K562 (cell line): ENCODE measurements around the gene TLE6. TPM values are rescaled to one million over a fixed set of nuclear protein-coding genes. Genes with fewer than 3 reads are reported as not detected.

ENCODE experiments used
- ATAC-seq: fragments of 200-7000 bp; cut with Tn5 transposase; 3 replicates; pipeline ENCODE4 v1.9.1; 2020; ENCODE audit warnings: moderate library complexity
- BruUV-seq: library from RNA; stranded (reverse); fragments of 400-500 nt; replicated peaks from 2 replicates; lab custom pipeline; 2021; lab: Mats Ljungman, UMichigan
- CTCF ChIA-PET: fragments of 300-600 bp; formaldehyde crosslinking; extraction: SDS; loops from one replicate; lab custom pipeline; 2021; ENCODE audit warnings: low intra/inter-chr PET ratio; lab: Yijun Ruan, JAX
- POLR2A ChIA-PET: fragments of 300-600, 350-650 bp; sonication (Branson Sonifier 250); formaldehyde crosslinking; extraction: SDS; loops from one replicate; lab custom pipeline; 2021; ENCODE audit warnings: antibody characterized with exemption, inconsistent platforms; lab: Yijun Ruan, JAX
- DNase-seq, 4 experiments: peaks; one replicate each; pipeline versions ENCODE4 v3.0.0 to v3.0.0-alpha.2; 2011 to 2018; ENCODE audit warnings: low spot score in 3 of 4, mixed read lengths in 3 of 4; ENCODE audit errors: extremely low read depth in 1 of 4
- FAIRE-seq: peaks from 2 replicates; lab custom pipeline; 2011; peaks lifted over from hg19 to GRCh38; lab: Jason Lieb, UNC
- H2AFZ ChIP-seq: 2 replicates; pipeline ENCODE4 v1.6.0; 2011; ENCODE audit warnings: low read depth, low read length, control low read depth, inconsistent platforms
- H3K27ac ChIP-seq: fragments of 200-600 bp; 3 replicates; pipeline ENCODE4 v1.8.0; 2011; ENCODE audit warnings: low read depth, mild to moderate bottlenecking, control low read depth, inconsistent platforms, low read length, moderate library complexity, mixed read lengths; ENCODE audit errors: extremely low read depth
- H3K27me3 ChIP-seq, 2 experiments: fragments of 300-600 bp in 1 of 2; 2 replicates in 1 of 2; 3 replicates in 1 of 2; pipeline versions ENCODE4 v1.6.0 to v1.8.0; 2011; ENCODE audit warnings: inconsistent platforms in 2 of 2, low read length in 2 of 2, mild to moderate bottlenecking in 1 of 2, mixed read lengths in 1 of 2, moderate library complexity in 1 of 2; ENCODE audit not compliant: control insufficient read depth in 2 of 2, insufficient read depth in 2 of 2
- H3K36me3 ChIP-seq: fragments of 300-600 bp; 3 replicates; pipeline ENCODE4 v1.8.0; 2011; ENCODE audit warnings: mild to moderate bottlenecking, low read length, inconsistent platforms; ENCODE audit not compliant: control insufficient read depth, insufficient read depth
- H3K4me1 ChIP-seq, 2 experiments: fragments of 200-600 bp in 1 of 2; replicated peaks in 1 of 2; 2 replicates in 1 of 2; 3 replicates in 1 of 2; pipeline versions ENCODE4 v1.5.1 to v1.8.0; 2011; ENCODE audit warnings: inconsistent platforms in 2 of 2, low read length in 2 of 2, mild to moderate bottlenecking in 1 of 2, mixed read lengths in 1 of 2, moderate library complexity in 1 of 2; ENCODE audit not compliant: control insufficient read depth in 2 of 2, insufficient read depth in 2 of 2
- H3K4me2 ChIP-seq: 2 replicates; pipeline ENCODE4 v1.6.1; 2011; ENCODE audit warnings: low read length, control low read depth, inconsistent platforms, mixed read lengths; ENCODE audit not compliant: insufficient read depth
- H3K4me3 ChIP-seq: fragments of 200-600 bp; sonication (generic), shearing (Covaris generic); 2 replicates; pipeline ENCODE4 v1.5.1; 2016; ENCODE audit warnings: control low read depth, inconsistent platforms
- H3K79me2 ChIP-seq: fragments of 200-600 bp; 3 replicates; pipeline ENCODE4 v1.8.0; 2011; ENCODE audit warnings: low read length, inconsistent platforms; ENCODE audit not compliant: control insufficient read depth, insufficient read depth
- H3K9ac ChIP-seq, 2 experiments: 2 replicates each; pipeline versions ENCODE4 v1.6.0 to v1.6.1; 2011; ENCODE audit warnings: low read depth in 2 of 2, low read length in 2 of 2, control low read depth in 1 of 2, inconsistent platforms in 1 of 2, mild to moderate bottlenecking in 1 of 2, mixed read lengths in 1 of 2; ENCODE audit not compliant: insufficient read depth in 1 of 2
- H3K9me1 ChIP-seq: one replicate; pipeline ENCODE4 v1.6.0; 2011; ENCODE audit warnings: inconsistent platforms, mild to moderate bottlenecking, low read length, moderate library complexity; ENCODE audit not compliant: control insufficient read depth, insufficient read depth
- H3K9me3 ChIP-seq: replicated peaks from 2 replicates; pipeline ENCODE4 v1.5.1; 2011; ENCODE audit warnings: low read depth, low read length, inconsistent platforms; ENCODE audit not compliant: control insufficient read depth, insufficient read depth
- H4K20me1 ChIP-seq: replicated peaks from 2 replicates; pipeline ENCODE4 v1.6.1; 2011; ENCODE audit warnings: low read length, inconsistent platforms, mixed read lengths; ENCODE audit not compliant: control insufficient read depth, insufficient read depth
- ARID4B ChIP-seq: sonication (generic); formaldehyde crosslinking; IDR thresholded peaks from 2 replicates; pipeline ENCODE4 v1.8.0; 2022; ENCODE audit warnings: mild to moderate bottlenecking, missing genetic modification reagents
- MCM2 ChIP-seq: fragments of 450-650 bp; IDR thresholded peaks from 2 replicates; pipeline ENCODE4 v1.6.1; 2017; ENCODE audit warnings: low read depth, mild to moderate bottlenecking
- NONO ChIP-seq, 2 experiments: fragments of 200-400 bp in 1 of 2; fragments of 450-650 bp in 1 of 2; formaldehyde crosslinking in 1 of 2; IDR thresholded peaks; 2 replicates each; pipeline ENCODE4 v1.6.1; 2017; ENCODE audit warnings: low read depth in 2 of 2, mild to moderate bottlenecking in 2 of 2, moderate library complexity in 2 of 2, low read length in 1 of 2
- RBBP5 ChIP-seq: fragments of 200-600 bp; sonication (generic); IDR thresholded peaks from 2 replicates; pipeline ENCODE4 v1.6.1; 2012; ENCODE audit warnings: borderline replicate concordance, mild to moderate bottlenecking, low read length, control low read depth, inconsistent platforms; ENCODE audit not compliant: insufficient read depth, poor library complexity, severe bottlenecking
- SOX6 ChIP-seq: fragments of 450-650 bp; IDR thresholded peaks from 2 replicates; pipeline ENCODE4 v1.6.1; 2014; ENCODE audit warnings: mild to moderate bottlenecking
- UBTF ChIP-seq, 2 experiments: IDR thresholded peaks; 2 replicates each; pipeline ENCODE4 v1.6.1; 2012; ENCODE audit warnings: improper control_type of control experiment in 2 of 2, low read depth in 2 of 2, low read length in 2 of 2, borderline replicate concordance in 1 of 2
- USF1 ChIP-seq: sonication (generic); formaldehyde crosslinking; IDR thresholded peaks from 2 replicates; pipeline ENCODE4 v1.9.0; 2022; ENCODE audit warnings: mild to moderate bottlenecking, missing genetic modification reagents
- ZFP36 ChIP-seq: fragments of 150-350 bp; IDR thresholded peaks from 2 replicates; pipeline ENCODE4 v1.6.1; 2018; ENCODE audit warnings: low read length, low read depth; ENCODE audit not compliant: partially characterized antibody
- ZNF75A ChIP-seq: fragments of 450-650 bp; formaldehyde crosslinking; IDR thresholded peaks from 2 replicates; pipeline ENCODE4 v1.4.0; 2020; ENCODE audit warnings: mild to moderate bottlenecking
- WGBS: fragments of 100-300 bp; shearing (Covaris generic); methylation state at CpG from one replicate; pipeline ENCODE4 v1.1.6; 2016; ENCODE audit warnings: low coverage, mixed read lengths; ENCODE audit not compliant: insufficient coverage; ENCODE audit errors: missing lambda C conversion rate; 5-methylcytosine and 5-hydroxymethylcytosine counted together
- in situ Hi-C: fragments of 300-500 bp; cut with MboI; formaldehyde crosslinking; loops from 4 replicates; pipeline ENCODE4 v1.15.0; 2018; ENCODE audit warnings: inconsistent platforms, mixed read lengths
- intact Hi-C: fragments of 100-400 bp; cut with micrococcal nuclease; formaldehyde crosslinking; loops from 2 replicates; pipeline ENCODE4 v1.14.2; 2022
- polyA plus RNA-seq, 8 experiments: library from polyadenylated mRNA; depleted of rRNA in 4 of 8; stranded (reverse) in 5 of 8; unstranded in 3 of 8; fragments of >200 nt; fragmentation: Nextera tagmentation in 2 of 8; fragmentation: Illumina TruSeq in 1 of 8; extraction: Ambion mirVana in 2 of 8; extraction: Trizol in 1 of 8; gene quantifications; 2 replicates each; pipeline versions ENCODE4 v1.2.1 to v1.2.3, GENCODE V29; 2011 to 2014; ENCODE audit warnings: inconsistent platforms in 1 of 8, missing spikeins in 1 of 8
- total RNA-seq, 7 experiments: library from RNA; depleted of rRNA in 6 of 7; stranded (reverse); fragments of >200 nt in 6 of 7; fragmentation: Illumina TruSeq in 2 of 7; extraction: Trizol in 2 of 7; gene quantifications; 2 replicates each; pipeline versions ENCODE4 v1.2.1 to v1.2.3, GENCODE V29; 2011 to 2021; ENCODE audit warnings: low replicate concordance in 1 of 7

Gene TLE6
- total and polyA plus RNA-seq, 9 of the 15 experiments (the other 6 are each of a cell fraction or from before 2014, with no cell fraction given), result 1.1 to 6.1 (median 2.5) TPM

GRCh38 chr19:2978772-2979171 is 1.4 kb downstream of the TLE6 start (continued):
- no peak for TF ChIP-seq ZNF75A (CRISPR knock-in tag)
- TF ChIP-seq ARID4B (CRISPR knock-in tag), result no peak
- TF ChIP-seq MCM2, result no peak
- TF ChIP-seq, all 486 proteins: peak for 0

- H3K36me3 ChIP-seq, result no peaks in the 10 kb centered on the region
- no peaks in the 10 kb centered on the region for H3K79me2 ChIP-seq
- peaks cover 0 to 2% of the 10 kb centered on the region in 2 experiments; a peak in 1 of 5 replicates for H3K27me3 ChIP-seq
- no peak for DNase-seq
- H3K4me1 ChIP-seq, result peaks cover 10 to 40% of the 10 kb centered on the region in 2 experiments; a peak in 4 of 5 replicates
- no peak overlapping the region for H3K27ac ChIP-seq
- WGBS, result 56% methylated on average over 5 of the region's 5 CpGs
- no peaks in the 10 kb centered on the region for H3K9me3 ChIP-seq
- no peaks in the 10 kb centered on the region for H3K9me1 ChIP-seq
- POLR2A ChIA-PET, result interaction anchor here (0.5 to 1.2 kb wide), 6 partner anchors 9 to 213 kb away, joined by 3 to 5 read pairs (median 4); no protein-coding TSS in a partner anchor
- no peak overlapping the region for H3K4me3 ChIP-seq
- H3K9ac ChIP-seq, result no peak overlapping the region
- in situ Hi-C loops, result no loop called here
- BruUV-seq, result no TSS peak
- FAIRE-seq, result no peak
- H3K4me2 ChIP-seq, result no peak overlapping the region
- intact Hi-C loops, result no loop called here
- no peaks in the 10 kb centered on the region for H4K20me1 ChIP-seq
- H2AFZ ChIP-seq, result no peak overlapping the region
- no peak for ATAC-seq
- CTCF ChIA-PET, result no interaction called here
- TF ChIP-seq ZFP36 (peak; percentile 62), RBBP5 (no peak), USF1 (no peak), NONO (IDR thresholded peaks at IDR 0.05; ENCODE audit: low read depth in 2 of 2, low read length in 1 of 2) (no peak), SOX6 (no peak), UBTF (IDR thresholded peaks at IDR 0.05; ENCODE audit: borderline replicate concordance in 1 of 2, low read depth in 2 of 2, low read length in 2 of 2) (no peak)
These were observed 4.5 kb downstream of the TLE6 start for GRCh38 chr19:2981898-2982297.
